Nephron progenitor cell (in vitro differentiated cells): ENCODE data around the gene AIF1L.

Experiments
- DNase-seq: peaks from one replicate; pipeline ENCODE4 v3.0.0; 2021
- H3K27ac Mint-ChIP-seq: 2 replicates; pipeline ENCODE4 v1.8.0; 2021; ENCODE audit warnings: mild to moderate bottlenecking, moderate library complexity, mixed read lengths
- H3K27me3 Mint-ChIP-seq: 2 replicates; pipeline ENCODE4 v1.8.0; 2021; ENCODE audit warnings: mild to moderate bottlenecking, low read depth, mixed read lengths; ENCODE audit not compliant: poor library complexity
- H3K36me3 Mint-ChIP-seq: 2 replicates; pipeline ENCODE4 v1.8.0; 2021; ENCODE audit warnings: low read depth, mixed read lengths
- H3K4me1 Mint-ChIP-seq: 2 replicates; pipeline ENCODE4 v1.8.0; 2021; ENCODE audit warnings: mixed read lengths
- H3K4me3 Mint-ChIP-seq: 2 replicates; pipeline ENCODE4 v1.8.0; 2021; ENCODE audit warnings: mild to moderate bottlenecking, moderate library complexity, mixed read lengths
- H3K9me3 Mint-ChIP-seq: 2 replicates; pipeline ENCODE4 v1.8.0; 2021; ENCODE audit warnings: mild to moderate bottlenecking, moderate library complexity, mixed read lengths
- CTCF ChIP-seq: fragments of 200-600 bp; sonication (generic); IDR thresholded peaks from 2 replicates; pipeline ENCODE4 v1.5.0; 2021; ENCODE audit warnings: antibody characterized with exemption

The AIF1L gene

GRCh38 chr9:131104016-131104740 lies 7.8 kb downstream of the AIF1L start:
- Mint-ChIP-seq H3K36me3 (peaks cover 14% of the 10 kb centered on the region), H3K27ac (peak overlapping the region; percentile 45), H3K9me3 (no peaks in the 10 kb centered on the region), H3K4me3 (no peak overlapping the region), H3K27me3 (no peaks in the 10 kb centered on the region), H3K4me1 (peaks cover 39% of the 10 kb centered on the region)
- DNase-seq: no peak
- TF ChIP-seq CTCF: no peak

- Mint-ChIP-seq H3K4me3 (no peak overlapping the region), H3K36me3 (peaks cover 14% of the 10 kb centered on the region), H3K27me3 (no peaks in the 10 kb centered on the region), H3K9me3 (no peaks in the 10 kb centered on the region), H3K4me1 (peaks cover 21% of the 10 kb centered on the region), H3K27ac (no peak overlapping the region)
- no peak for TF ChIP-seq CTCF
- DNase-seq: no peak
Measured at GRCh38 chr9:131105952-131106351, 9.6 kb downstream of the AIF1L start.

- TF ChIP-seq CTCF: no peak
- Mint-ChIP-seq H3K4me1 (peaks cover 17% of the 10 kb centered on the region), H3K4me3 (no peak overlapping the region), H3K27me3 (no peaks in the 10 kb centered on the region), H3K36me3 (peaks cover 14% of the 10 kb centered on the region), H3K27ac (no peak overlapping the region), H3K9me3 (no peaks in the 10 kb centered on the region)
- no peak for DNase-seq
Measured at GRCh38 chr9:131107760-131108159, 11.4 kb downstream of the AIF1L start.

- no peak for DNase-seq
- no peaks in the 10 kb centered on the region for H3K4me1 Mint-ChIP-seq
- H3K27ac Mint-ChIP-seq: no peak overlapping the region
- H3K9me3 Mint-ChIP-seq: no peaks in the 10 kb centered on the region
- H3K4me3 Mint-ChIP-seq: no peak overlapping the region
- no peaks in the 10 kb centered on the region for H3K27me3 Mint-ChIP-seq
- peaks cover 22% of the 10 kb centered on the region for H3K36me3 Mint-ChIP-seq
- TF ChIP-seq CTCF: no peak
Measured at GRCh38 chr9:131111186-131111853, 15.0 kb downstream of the AIF1L start.

- Mint-ChIP-seq H3K36me3 (peaks cover 20% of the 10 kb centered on the region), H3K9me3 (no peaks in the 10 kb centered on the region), H3K4me3 (no peak overlapping the region), H3K27ac (no peak overlapping the region), H3K4me1 (no peaks in the 10 kb centered on the region), H3K27me3 (no peaks in the 10 kb centered on the region)
- peak; percentile 23 for DNase-seq
- no peak for TF ChIP-seq CTCF
Measured at GRCh38 chr9:131111854-131112311, 15.6 kb downstream of the AIF1L start.
